ENCODE measurements around the gene FURIN.
"Not testable (repeated sequence)": the region's sequence is repeated elsewhere in the genome, so short reads cannot be mapped to it uniquely, and the experiment has no call there.

FURIN gene

GRCh38 chr15:90902040-90902839, 33.9 kb downstream of the FURIN start:
- H3K9me3 Mint-ChIP-seq, result no peaks in the 10 kb centered on the region
- CTCF ChIA-PET, result interaction anchor here (0.7 to 7.6 kb wide), 10 partner anchors 12 to 254 kb away, joined by 3 to 160 read pairs (median 4); partner anchors contain the start of genes BLM, HDDC3 and UNC45A
- H3K4me3 Mint-ChIP-seq, result peak overlapping the region; percentile 86
- H3K36me3 Mint-ChIP-seq, result peaks cover 18% of the 10 kb centered on the region
- peaks cover 35% of the 10 kb centered on the region for H3K4me1 Mint-ChIP-seq
- H3K27me3 Mint-ChIP-seq, result peaks cover 4% of the 10 kb centered on the region
- H3K27ac Mint-ChIP-seq, result peak overlapping the region; percentile 94
- DNase-seq, result peak; percentile 81

- peaks cover 35% of the 10 kb centered on the region for H3K4me1 Mint-ChIP-seq
- H3K27me3 Mint-ChIP-seq, result no peaks in the 10 kb centered on the region
- H3K9me3 Mint-ChIP-seq, result no peaks in the 10 kb centered on the region
- peak within 1 kb of the TSS; percentile 94 for H3K27ac Mint-ChIP-seq
- peak; percentile 82 for DNase-seq
- CTCF ChIA-PET, result interaction anchor here (0.6 to 7.6 kb wide), 14 partner anchors 8 to 583 kb away, joined by 3 to 160 read pairs (median 4); partner anchors contain the start of genes BLM, HDDC3 and UNC45A
- H3K4me3 Mint-ChIP-seq, result peak within 1 kb of the TSS; percentile 86
- H3K36me3 Mint-ChIP-seq, result peaks cover 24% of the 10 kb centered on the region
Observed at GRCh38 chr15:90902840-90903732, 34.7 kb downstream of the FURIN start, which contains the start of gene MAN2A2. Gene MAN2A2, plus strand, starts transcription at chr15:90903302. Its CDS starts 906 bp downstream, at chr15:90904208.

GRCh38 chr15:90903733-90904536, 35.5 kb downstream of the FURIN start:
- peaks cover 27% of the 10 kb centered on the region for H3K36me3 Mint-ChIP-seq
- CTCF ChIA-PET, result interaction anchor here (0.7 to 7.6 kb wide), 12 partner anchors 9 to 584 kb away, joined by 3 to 160 read pairs (median 4); partner anchors contain the start of genes HDDC3 and UNC45A
- no peaks in the 10 kb centered on the region for H3K9me3 Mint-ChIP-seq
- H3K27me3 Mint-ChIP-seq, result no peaks in the 10 kb centered on the region
- no peak for DNase-seq
- H3K4me1 Mint-ChIP-seq, result peaks cover 35% of the 10 kb centered on the region
- peak overlapping the region; percentile 78 for H3K4me3 Mint-ChIP-seq
- H3K27ac Mint-ChIP-seq, result peak overlapping the region; percentile 90

- peaks cover 32% of the 10 kb centered on the region for H3K36me3 Mint-ChIP-seq
- no peaks in the 10 kb centered on the region for H3K27me3 Mint-ChIP-seq
- DNase-seq, result no peak
- H3K4me3 Mint-ChIP-seq, result peak overlapping the region; percentile 52
- CTCF ChIA-PET, result interaction anchor here (1.0 to 7.6 kb wide), 7 partner anchors 9 to 197 kb away, joined by 3 to 160 read pairs (median 3); partner anchors contain the start of genes HDDC3 and UNC45A
- no peaks in the 10 kb centered on the region for H3K9me3 Mint-ChIP-seq
- H3K4me1 Mint-ChIP-seq, result peaks cover 32% of the 10 kb centered on the region
- peak overlapping the region; percentile 28 for H3K27ac Mint-ChIP-seq
Observed at GRCh38 chr15:90904746-90905145, 36.4 kb downstream of the FURIN start.

- no peak for DNase-seq
- H3K9me3 Mint-ChIP-seq, result no peaks in the 10 kb centered on the region
- H3K4me3 Mint-ChIP-seq, result peak overlapping the region; percentile 27
- no peaks in the 10 kb centered on the region for H3K27me3 Mint-ChIP-seq
- H3K36me3 Mint-ChIP-seq, result peaks cover 37% of the 10 kb centered on the region
- H3K4me1 Mint-ChIP-seq, result peaks cover 32% of the 10 kb centered on the region
- CTCF ChIA-PET, result interaction anchor here (1.0 to 7.6 kb wide), 5 partner anchors 9 to 198 kb away, joined by 3 to 160 read pairs (median 3); partner anchors contain the start of genes HDDC3 and UNC45A
- H3K27ac Mint-ChIP-seq, result peak overlapping the region; percentile 61
Observed at GRCh38 chr15:90905306-90906180, 37.2 kb downstream of the FURIN start.

GRCh38 chr15:90906181-90906849, 37.9 kb downstream of the FURIN start:
- CTCF ChIA-PET, result interaction anchor here (7.6 kb wide), 1 partner anchor 26 kb away, joined by 160 read pairs; the partner anchor contains the start of genes HDDC3 and UNC45A
- no peak for DNase-seq
- H3K9me3 Mint-ChIP-seq, result no peaks in the 10 kb centered on the region
- H3K4me1 Mint-ChIP-seq, result peaks cover 29% of the 10 kb centered on the region
- peaks cover 38% of the 10 kb centered on the region for H3K36me3 Mint-ChIP-seq
- no peak overlapping the region for H3K27ac Mint-ChIP-seq
- no peaks in the 10 kb centered on the region for H3K27me3 Mint-ChIP-seq
- no peak overlapping the region for H3K4me3 Mint-ChIP-seq

- H3K36me3 Mint-ChIP-seq, result peaks cover 40% of the 10 kb centered on the region
- DNase-seq, result no peak
- no peaks in the 10 kb centered on the region for H3K27me3 Mint-ChIP-seq
- CTCF ChIA-PET, result interaction anchor here (7.6 kb wide), 1 partner anchor 25 kb away, joined by 160 read pairs; the partner anchor contains the start of genes HDDC3 and UNC45A
- H3K27ac Mint-ChIP-seq, result no peak overlapping the region
- no peak overlapping the region for H3K4me3 Mint-ChIP-seq
- H3K4me1 Mint-ChIP-seq, result peaks cover 21% of the 10 kb centered on the region
- no peaks in the 10 kb centered on the region for H3K9me3 Mint-ChIP-seq
Observed at GRCh38 chr15:90907051-90907660, 38.8 kb downstream of the FURIN start.

GRCh38 chr15:90907838-90908507, 39.6 kb downstream of the FURIN start:
- Mint-ChIP-seq H3K36me3 (peaks cover 45% of the 10 kb centered on the region), H3K9me3 (no peaks in the 10 kb centered on the region), H3K4me1 (peaks cover 19% of the 10 kb centered on the region), H3K27ac (no peak overlapping the region), H3K27me3 (no peaks in the 10 kb centered on the region), H3K4me3 (no peak overlapping the region)
- DNase-seq, result no peak
- CTCF ChIA-PET, result interaction anchor here (0.6 kb wide), 1 partner anchor 622 kb away, joined by 3 read pairs; no protein-coding TSS in a partner anchor

GRCh38 chr15:90909449-90909848, 41.1 kb downstream of the FURIN start:
- H3K27ac Mint-ChIP-seq, H3K9me3 Mint-ChIP-seq, H3K27me3 Mint-ChIP-seq, H3K4me3 Mint-ChIP-seq, DNase-seq: not testable (repeated sequence)
- Mint-ChIP-seq H3K4me1 (peaks cover 10% of the 10 kb centered on the region), H3K36me3 (peaks cover 57% of the 10 kb centered on the region)
- CTCF ChIA-PET, result interaction anchor here (1.9 kb wide), 1 partner anchor 25 kb away, joined by 9 read pairs; the partner anchor contains the start of gene UNC45A

- Mint-ChIP-seq H3K4me3 (no peak overlapping the region), H3K27me3 (no peaks in the 10 kb centered on the region), H3K9me3 (no peaks in the 10 kb centered on the region), H3K4me1 (peaks cover 5% of the 10 kb centered on the region), H3K36me3 (peaks cover 58% of the 10 kb centered on the region), H3K27ac (no peak overlapping the region)
- no peak for DNase-seq
- CTCF ChIA-PET, result interaction anchor here (0.8 to 1.9 kb wide), 2 partner anchors 22 to 24 kb away, joined by 3 to 9 read pairs; partner anchors contain the start of gene UNC45A
Observed at GRCh38 chr15:90909976-90910375, 41.6 kb downstream of the FURIN start.

Measured in activated naive CD4-positive, alpha-beta T cell treated with anti-CD3 and anti-CD28 coated beads, Interleukin-2, amount 10 ng/mL, durations not matched to agents 7 days and 5 days (primary cell).